HG03457 (cell line): ENCODE measurements around the gene TRIM29.

Source experiments
- ATAC-seq: cut with Tn5 transposase; IDR thresholded peaks from one replicate; pipeline ENCODE4 v1.9.1; 2021; ENCODE audit warnings: moderate number of reproducible peaks; ENCODE audit not compliant: unreplicated experiment

The TRIM29 gene

GRCh38 chr11:120139316-120140069 lies 1.6 kb upstream of the TRIM29 start:
- ATAC-seq, result no peak

GRCh38 chr11:120137187-120137610 lies 714 bp downstream of the TRIM29 start:
- ATAC-seq, result no peak

- ATAC-seq, result no peak
Measured at GRCh38 chr11:120136356-120136755, 1.6 kb downstream of the TRIM29 start.

- ATAC-seq, result no peak
Measured at GRCh38 chr11:120135838-120136237, 2.1 kb downstream of the TRIM29 start.

- no peak for ATAC-seq
Measured at GRCh38 chr11:120134931-120135228, 3.0 kb downstream of the TRIM29 start.

- ATAC-seq, result no peak
Measured at GRCh38 chr11:120134106-120134930, 3.6 kb downstream of the TRIM29 start.

GRCh38 chr11:120133216-120134105 lies 4.5 kb downstream of the TRIM29 start:
- no peak for ATAC-seq

GRCh38 chr11:120132645-120133185 lies 5.2 kb downstream of the TRIM29 start:
- ATAC-seq, result no peak

GRCh38 chr11:120131941-120132644 lies 5.8 kb downstream of the TRIM29 start:
- ATAC-seq, result no peak

GRCh38 chr11:120130991-120131760 lies 6.7 kb downstream of the TRIM29 start:
- ATAC-seq, result no peak

- no peak for ATAC-seq
Measured at GRCh38 chr11:120130176-120130980, 7.5 kb downstream of the TRIM29 start.

GRCh38 chr11:120129570-120129969 lies 8.3 kb downstream of the TRIM29 start:
- no peak for ATAC-seq

- ATAC-seq, result no peak
Measured at GRCh38 chr11:120128392-120129119, 9.4 kb downstream of the TRIM29 start.

- ATAC-seq, result no peak
Measured at GRCh38 chr11:120127236-120127635, 10.7 kb downstream of the TRIM29 start.

- ATAC-seq, result no peak
Measured at GRCh38 chr11:120126620-120127019, 11.3 kb downstream of the TRIM29 start.

- no peak for ATAC-seq
Measured at GRCh38 chr11:120125509-120125908, 12.4 kb downstream of the TRIM29 start.

- no peak for ATAC-seq
Measured at GRCh38 chr11:120125024-120125423, 12.9 kb downstream of the TRIM29 start.

GRCh38 chr11:120124355-120124754 lies 13.6 kb downstream of the TRIM29 start:
- ATAC-seq, result no peak
